H9 (cell line): Measurements from ENCODE around the gene CCDC174. TPM values are rescaled to one million over a fixed set of nuclear protein-coding genes. Genes with fewer than 3 reads are reported as not detected.

Experiments
- DNase-seq: peaks from one replicate; pipeline ENCODE4 v3.0.0-alpha.2; 2017
- H2AFZ ChIP-seq: one replicate; pipeline ENCODE4 v1.6.1; 2013; ENCODE audit warnings: mild to moderate bottlenecking, low read length, control low read depth, moderate library complexity
- H2AK5ac ChIP-seq: 2 replicates; pipeline ENCODE4 v1.6.1; 2013; ENCODE audit warnings: low read length, control low read depth, mixed read lengths; ENCODE audit not compliant: insufficient read length
- H2BK120ac ChIP-seq: one replicate; pipeline ENCODE4 v1.6.1; 2013; ENCODE audit warnings: low read depth, mild to moderate bottlenecking, low read length, control low read depth, inconsistent platforms; ENCODE audit not compliant: poor library complexity, severe bottlenecking
- H2BK12ac ChIP-seq: 2 replicates; pipeline ENCODE4 v1.6.1; 2013; ENCODE audit warnings: low read length, control low read depth, mixed read lengths, low read depth; ENCODE audit not compliant: insufficient read length
- H2BK15ac ChIP-seq: 2 replicates; pipeline ENCODE4 v1.6.1; 2013; ENCODE audit warnings: low read depth, low read length, control low read depth
- H2BK20ac ChIP-seq: one replicate; pipeline ENCODE4 v1.6.1; 2013; ENCODE audit warnings: low read depth, mild to moderate bottlenecking, low read length, control low read depth, inconsistent platforms; ENCODE audit not compliant: poor library complexity, severe bottlenecking
- H2BK5ac ChIP-seq: 2 replicates; pipeline ENCODE4 v1.6.1; 2013; ENCODE audit warnings: low read length, control low read depth, mixed read lengths; ENCODE audit not compliant: insufficient read length
- H3K14ac ChIP-seq: 2 replicates; pipeline ENCODE4 v1.6.1; 2013; ENCODE audit warnings: low read length, control low read depth; ENCODE audit not compliant: insufficient read depth
- H3K18ac ChIP-seq: 2 replicates; pipeline ENCODE4 v1.6.1; 2013; ENCODE audit warnings: low read depth, mild to moderate bottlenecking, mixed read lengths, low read length, control low read depth; ENCODE audit not compliant: insufficient read length
- H3K23ac ChIP-seq: 2 replicates; pipeline ENCODE4 v1.6.1; 2013; ENCODE audit warnings: low read length, control low read depth, mixed read lengths, low read depth; ENCODE audit not compliant: insufficient read length
- H3K23me2 ChIP-seq: 2 replicates; pipeline ENCODE4 v1.6.1; 2013; ENCODE audit warnings: low read depth, mild to moderate bottlenecking, mixed read lengths, low read length, control low read depth; ENCODE audit not compliant: insufficient read length, poor library complexity, severe bottlenecking
- H3K27ac ChIP-seq: 2 replicates; pipeline ENCODE4 v1.5.1; 2013; ENCODE audit warnings: low read length, control low read depth, mixed read lengths, low read depth; ENCODE audit not compliant: insufficient read length
- H3K27me3 ChIP-seq: 2 replicates; pipeline ENCODE4 v1.6.1; 2013; ENCODE audit warnings: low read length, control low read depth, inconsistent platforms; ENCODE audit not compliant: insufficient read depth
- H3K4ac ChIP-seq: 2 replicates; pipeline ENCODE4 v1.6.1; 2013; ENCODE audit warnings: low read depth, mild to moderate bottlenecking, control low read depth, inconsistent platforms, low read length, moderate library complexity
- H3K4me1 ChIP-seq: 2 replicates; pipeline ENCODE4 v1.6.1; 2013; ENCODE audit warnings: low read length, control low read depth, inconsistent platforms; ENCODE audit not compliant: insufficient read depth
- H3K4me2 ChIP-seq: 2 replicates; pipeline ENCODE4 v1.6.1; 2013; ENCODE audit warnings: low read length, control low read depth, mixed read lengths; ENCODE audit not compliant: insufficient read length, insufficient read depth
- H3K56ac ChIP-seq: 2 replicates; pipeline ENCODE4 v1.6.1; 2013; ENCODE audit warnings: low read depth, mild to moderate bottlenecking, mixed read lengths, low read length, control low read depth; ENCODE audit not compliant: insufficient read length
- H3K79me1 ChIP-seq: 2 replicates; pipeline ENCODE4 v1.6.1; 2013; ENCODE audit warnings: low read depth, mild to moderate bottlenecking, moderate library complexity, low read length, control low read depth, inconsistent platforms; ENCODE audit not compliant: insufficient read depth, poor library complexity, severe bottlenecking
- H3K79me2 ChIP-seq: 2 replicates; pipeline ENCODE4 v1.6.1; 2013; ENCODE audit warnings: low read length, control low read depth, inconsistent platforms; ENCODE audit not compliant: insufficient read depth
- H3K9ac ChIP-seq: 2 replicates; pipeline ENCODE4 v1.6.1; 2013; ENCODE audit warnings: low read length, control low read depth, mixed read lengths; ENCODE audit not compliant: insufficient read length; ENCODE audit errors: extremely low read depth
- H3K9me3 ChIP-seq: one replicate; pipeline ENCODE4 v1.6.1; 2013; ENCODE audit warnings: low read depth, low read length, inconsistent platforms; ENCODE audit not compliant: control insufficient read depth
- H3T11ph ChIP-seq: one replicate; pipeline ENCODE4 v1.6.1; 2013; ENCODE audit warnings: mild to moderate bottlenecking, low read length, control low read depth, inconsistent platforms
- H4K20me1 ChIP-seq: one replicate; pipeline ENCODE4 v1.6.1; 2013; ENCODE audit not compliant: control insufficient read depth, insufficient read length, insufficient read depth
- H4K5ac ChIP-seq: 2 replicates; pipeline ENCODE4 v1.6.1; 2013; ENCODE audit warnings: low read depth, mild to moderate bottlenecking, mixed read lengths, low read length, control low read depth; ENCODE audit not compliant: insufficient read length
- H4K8ac ChIP-seq: replicated peaks from 2 replicates; pipeline ENCODE4 v1.6.1; 2013; ENCODE audit warnings: low read length, control low read depth, mixed read lengths, low read depth; ENCODE audit not compliant: insufficient read length
- H4K91ac ChIP-seq: 2 replicates; pipeline ENCODE4 v1.6.1; 2013; ENCODE audit warnings: low read depth, mild to moderate bottlenecking, moderate library complexity, mixed read lengths, low read length, control low read depth; ENCODE audit not compliant: insufficient read length
- H3K27ac Mint-ChIP-seq, 3 experiments: 2 replicates in 2 of 3; 3 replicates in 1 of 3; pipeline ENCODE4 v1.8.0; 2020 to 2021; ENCODE audit warnings: mixed read lengths in 3 of 3, mild to moderate bottlenecking in 1 of 3, moderate library complexity in 1 of 3
- H3K27me3 Mint-ChIP-seq: 2 replicates; pipeline ENCODE4 v1.8.0; 2021; ENCODE audit warnings: low read depth, mild to moderate bottlenecking, moderate library complexity, mixed read lengths
- H3K36me3 Mint-ChIP-seq, 3 experiments: 2 replicates in 2 of 3; 3 replicates in 1 of 3; pipeline ENCODE4 v1.8.0; 2020 to 2021; ENCODE audit warnings: low read depth in 3 of 3, mixed read lengths in 3 of 3; ENCODE audit not compliant: insufficient read depth in 1 of 3
- H3K4me1 Mint-ChIP-seq, 2 experiments: 2 replicates each; pipeline ENCODE4 v1.8.0; 2020; ENCODE audit warnings: mixed read lengths in 2 of 2
- H3K4me3 Mint-ChIP-seq, 2 experiments: 2 replicates in 1 of 2; 3 replicates in 1 of 2; pipeline ENCODE4 v1.8.0; 2020 to 2021; ENCODE audit warnings: mild to moderate bottlenecking in 2 of 2, mixed read lengths in 2 of 2, moderate library complexity in 1 of 2
- H3K9me3 Mint-ChIP-seq, 2 experiments: 2 replicates in 1 of 2; 3 replicates in 1 of 2; pipeline ENCODE4 v1.8.0; 2020; ENCODE audit warnings: mild to moderate bottlenecking in 2 of 2, mixed read lengths in 2 of 2, moderate library complexity in 1 of 2
- CTCF ChIP-seq: fragments of 200-600 bp; sonication (generic); conservative IDR thresholded peaks from 3 replicates; pipeline ENCODE4 v1.8.0; 2021; ENCODE audit warnings: antibody characterized with exemption, mild to moderate bottlenecking
- total RNA-seq: library from RNA; stranded (reverse); gene quantifications from 2 replicates; pipeline ENCODE4 v1.2.1, GENCODE V29; 2021

Gene CCDC174
- total RNA-seq, 1 experiment from 2014 or later = 15.2 TPM

- no peak overlapping the region for H2BK12ac ChIP-seq
- peaks cover 21 to 37% of the 10 kb centered on the region in 2 experiments for H3K4me1 Mint-ChIP-seq
- no peak overlapping the region for H3K9ac ChIP-seq
- no peaks in the 10 kb centered on the region for H3K27me3 ChIP-seq
- H3K14ac ChIP-seq = no peak overlapping the region
- no peak overlapping the region for H2AK5ac ChIP-seq
- H3K23me2 ChIP-seq = no peaks in the 10 kb centered on the region
- no peak overlapping the region for H3K18ac ChIP-seq
- no peak overlapping the region for H2BK20ac ChIP-seq
- no peaks in the 10 kb centered on the region for H3K9me3 Mint-ChIP-seq
- no peak overlapping the region for H3T11ph ChIP-seq
- no peak for TF ChIP-seq CTCF
- no peak overlapping the region for H3K56ac ChIP-seq
- H2BK120ac ChIP-seq = no peak overlapping the region
- H3K27ac Mint-ChIP-seq = no peak overlapping the region
- no peak overlapping the region for H2AFZ ChIP-seq
- H4K20me1 ChIP-seq = no peaks in the 10 kb centered on the region
- no peak overlapping the region for H4K91ac ChIP-seq
- no peak overlapping the region for H4K5ac ChIP-seq
- no peaks in the 10 kb centered on the region; a peak in 1 of 7 replicates for H3K36me3 Mint-ChIP-seq
- no peak overlapping the region for H3K4me2 ChIP-seq
- no peak overlapping the region for H3K4me3 Mint-ChIP-seq
- DNase-seq = no peak
- H3K79me1 ChIP-seq = no peaks in the 10 kb centered on the region
- no peak overlapping the region for H3K4ac ChIP-seq
- no peak overlapping the region for H2BK5ac ChIP-seq
- no peaks in the 10 kb centered on the region for H3K9me3 ChIP-seq
- no peak overlapping the region for H4K8ac ChIP-seq
- no peaks in the 10 kb centered on the region; the same call in 1 of the 2 replicates for H3K4me1 ChIP-seq
- H3K27ac ChIP-seq = no peak overlapping the region
- no peaks in the 10 kb centered on the region for H3K79me2 ChIP-seq
- H3K27me3 Mint-ChIP-seq = peaks cover 10% of the 10 kb centered on the region
- no peak overlapping the region for H2BK15ac ChIP-seq
- no peak overlapping the region for H3K23ac ChIP-seq
Measured at GRCh38 chr3:14624498-14624897, 27.1 kb upstream of the CCDC174 start.
